ENCODE measurements around the gene GTF2I.
"Not testable (repeated sequence)": the region's sequence is repeated elsewhere in the genome, so short reads cannot be mapped to it uniquely, and the experiment has no call there.

DNA sequence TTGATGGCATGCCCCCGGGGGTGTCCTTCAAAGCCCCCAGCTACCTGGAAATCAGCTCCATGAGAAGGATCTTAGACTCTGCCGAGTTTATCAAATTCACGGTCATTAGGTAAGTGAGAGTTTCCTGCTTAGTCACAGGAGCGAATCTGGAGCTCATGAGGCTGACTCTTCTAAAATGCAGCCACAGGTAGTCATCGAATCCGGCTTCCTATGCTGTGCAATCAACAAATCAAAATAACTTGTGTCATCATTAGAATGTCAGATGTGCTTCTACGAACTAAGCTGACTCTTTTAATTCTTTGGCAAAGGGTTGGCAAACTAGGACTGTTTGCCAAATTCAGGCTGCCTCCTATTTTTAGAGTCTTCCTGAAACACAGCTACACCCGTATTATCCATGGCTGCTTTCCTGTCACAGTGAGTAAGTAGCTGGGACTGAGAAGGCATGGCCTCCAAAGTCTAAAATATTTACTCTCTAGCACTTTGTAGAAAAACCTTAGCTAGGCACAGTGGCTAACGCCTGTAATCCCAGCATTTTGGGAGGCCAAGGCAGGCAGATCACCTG lies 96.5 kb downstream of the GTF2I start:
- TF ChIP-seq, protein P1, sequence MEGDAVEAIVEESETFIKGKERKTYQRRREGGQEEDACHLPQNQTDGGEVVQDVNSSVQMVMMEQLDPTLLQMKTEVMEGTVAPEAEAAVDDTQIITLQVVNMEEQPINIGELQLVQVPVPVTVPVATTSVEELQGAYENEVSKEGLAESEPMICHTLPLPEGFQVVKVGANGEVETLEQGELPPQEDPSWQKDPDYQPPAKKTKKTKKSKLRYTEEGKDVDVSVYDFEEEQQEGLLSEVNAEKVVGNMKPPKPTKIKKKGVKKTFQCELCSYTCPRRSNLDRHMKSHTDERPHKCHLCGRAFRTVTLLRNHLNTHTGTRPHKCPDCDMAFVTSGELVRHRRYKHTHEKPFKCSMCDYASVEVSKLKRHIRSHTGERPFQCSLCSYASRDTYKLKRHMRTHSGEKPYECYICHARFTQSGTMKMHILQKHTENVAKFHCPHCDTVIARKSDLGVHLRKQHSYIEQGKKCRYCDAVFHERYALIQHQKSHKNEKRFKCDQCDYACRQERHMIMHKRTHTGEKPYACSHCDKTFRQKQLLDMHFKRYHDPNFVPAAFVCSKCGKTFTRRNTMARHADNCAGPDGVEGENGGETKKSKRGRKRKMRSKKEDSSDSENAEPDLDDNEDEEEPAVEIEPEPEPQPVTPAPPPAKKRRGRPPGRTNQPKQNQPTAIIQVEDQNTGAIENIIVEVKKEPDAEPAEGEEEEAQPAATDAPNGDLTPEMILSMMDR (IDR thresholded peaks at IDR 0.05; ENCODE audit: extremely low read depth in 1 of 2, insufficient read depth in 1 of 2, low read depth in 1 of 2, low read length in 2 of 2), result not testable (repeated sequence)
- TF ChIP-seq FOS (IDR thresholded peaks at IDR 0.05; ENCODE audit: borderline replicate concordance, insufficient read depth, low read length); POLR2AphosphoS5 (IDR thresholded peaks at IDR 0.05; ENCODE audit: insufficient read depth, low read depth, low read length); EZH2 (IDR thresholded peaks at IDR 0.05; ENCODE audit: borderline replicate concordance, low read depth, low read length, severe bottlenecking): not testable (repeated sequence)

All from endothelial cell of umbilical vein (primary cell).